DMS 273 (cell line): ENCODE data around the gene OGFR.

Experiments used
- DNase-seq: peaks from one replicate; lab custom pipeline; 2025; ENCODE audit not compliant: unreplicated experiment; lab: John Stamatoyannopoulos, UW

The OGFR gene

GRCh38 chr20:62824476-62825332 is 20.1 kb downstream of the OGFR start:
- peak; percentile 63 for DNase-seq

DNA sequence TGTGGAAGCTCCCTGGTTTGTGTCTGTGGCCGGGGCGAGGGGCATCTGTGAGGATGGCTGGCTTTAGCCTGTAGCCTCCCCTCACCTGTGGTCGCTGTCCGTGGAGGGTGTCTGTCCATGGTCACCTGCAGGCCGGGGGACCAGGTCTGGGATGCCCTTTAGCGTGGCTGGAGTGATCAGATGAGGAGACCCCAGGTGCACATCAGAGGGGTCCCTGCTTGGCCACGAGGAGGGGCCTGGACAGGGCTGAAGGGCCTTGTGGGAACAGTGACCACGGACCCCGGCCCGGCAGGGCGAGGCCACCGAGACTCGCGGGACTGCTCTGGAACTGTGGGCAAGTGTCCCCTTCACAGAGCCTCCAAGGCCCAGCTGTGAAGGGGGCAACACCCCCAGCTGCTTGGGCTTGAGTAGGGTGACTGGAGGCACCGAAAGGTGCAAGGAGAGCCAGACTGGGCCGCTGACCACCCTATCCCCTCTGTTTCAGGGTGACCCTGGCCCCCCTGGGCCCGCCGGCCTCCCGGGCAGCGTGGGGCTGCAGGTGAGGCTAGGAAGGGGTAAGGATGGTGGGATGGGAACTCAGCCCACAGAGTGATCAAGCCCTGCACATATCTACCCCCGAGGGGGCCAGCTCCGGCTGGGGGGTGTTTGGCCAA is 20.8 kb downstream of the OGFR start:
- no peak for DNase-seq

DNA sequence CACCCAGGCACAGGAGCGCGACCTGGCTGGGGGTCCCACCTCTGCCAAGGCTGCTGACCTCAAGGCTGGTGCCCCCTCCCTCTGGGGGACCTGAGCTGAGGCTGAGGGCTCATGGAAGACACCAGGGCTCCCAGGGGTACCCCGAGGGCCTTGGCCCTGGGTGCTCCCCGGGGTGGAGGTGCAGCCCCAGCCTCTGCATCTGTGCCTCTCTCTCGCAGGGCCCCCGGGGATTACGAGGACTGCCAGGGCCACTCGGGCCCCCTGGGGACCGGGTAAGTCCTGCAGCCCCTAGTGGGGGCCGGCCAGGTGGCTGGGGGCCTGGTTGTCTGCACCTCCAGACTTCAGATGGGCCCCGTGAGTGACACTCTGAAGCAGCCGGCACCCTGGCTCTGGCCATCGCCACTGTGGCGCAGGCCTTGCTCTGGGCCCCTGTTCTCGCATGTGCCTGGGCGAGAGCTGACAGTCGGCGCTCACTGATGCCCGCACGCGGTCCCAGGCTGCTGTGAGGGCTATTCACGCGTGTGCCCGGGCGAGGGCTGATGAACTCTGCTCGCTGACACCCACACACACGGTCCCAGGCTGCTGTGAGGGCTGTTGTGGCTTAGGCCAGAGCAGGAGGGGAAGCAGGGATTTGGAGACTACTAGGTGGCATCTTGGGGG is 21.5 kb downstream of the OGFR start:
- no peak for DNase-seq

DNA sequence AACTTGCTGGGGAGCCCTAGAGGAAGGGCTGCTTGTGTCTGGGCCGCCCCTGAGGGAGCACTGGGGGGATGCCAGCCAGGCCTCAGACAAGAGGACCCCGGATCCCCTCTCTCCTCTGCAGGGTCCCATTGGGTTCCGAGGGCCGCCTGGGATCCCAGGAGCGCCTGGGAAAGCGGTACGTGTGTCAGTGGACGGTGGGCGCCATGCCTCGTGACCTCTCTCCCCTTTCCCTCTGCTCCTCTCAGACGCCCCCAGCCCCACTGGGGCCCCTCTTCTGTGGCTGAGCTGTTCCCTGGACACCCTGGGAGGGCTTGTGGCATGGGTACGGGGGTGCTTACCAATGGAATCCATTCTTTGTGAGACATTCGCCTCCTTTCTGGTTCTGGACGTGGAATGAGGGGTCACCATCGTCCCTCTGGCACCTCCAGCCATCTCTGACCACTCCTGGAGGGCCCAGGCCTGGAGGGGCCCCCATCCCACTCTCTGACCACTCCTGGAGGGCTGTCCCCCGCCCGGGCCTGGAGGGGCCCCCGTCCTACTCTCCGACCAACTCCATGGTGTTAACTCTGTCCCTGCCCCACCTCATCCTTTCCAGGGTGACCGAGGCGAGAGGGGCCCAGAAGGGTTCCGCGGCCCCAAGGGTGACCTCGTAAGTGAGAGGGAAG is 22.1 kb downstream of the OGFR start:
- no peak for DNase-seq

DNA sequence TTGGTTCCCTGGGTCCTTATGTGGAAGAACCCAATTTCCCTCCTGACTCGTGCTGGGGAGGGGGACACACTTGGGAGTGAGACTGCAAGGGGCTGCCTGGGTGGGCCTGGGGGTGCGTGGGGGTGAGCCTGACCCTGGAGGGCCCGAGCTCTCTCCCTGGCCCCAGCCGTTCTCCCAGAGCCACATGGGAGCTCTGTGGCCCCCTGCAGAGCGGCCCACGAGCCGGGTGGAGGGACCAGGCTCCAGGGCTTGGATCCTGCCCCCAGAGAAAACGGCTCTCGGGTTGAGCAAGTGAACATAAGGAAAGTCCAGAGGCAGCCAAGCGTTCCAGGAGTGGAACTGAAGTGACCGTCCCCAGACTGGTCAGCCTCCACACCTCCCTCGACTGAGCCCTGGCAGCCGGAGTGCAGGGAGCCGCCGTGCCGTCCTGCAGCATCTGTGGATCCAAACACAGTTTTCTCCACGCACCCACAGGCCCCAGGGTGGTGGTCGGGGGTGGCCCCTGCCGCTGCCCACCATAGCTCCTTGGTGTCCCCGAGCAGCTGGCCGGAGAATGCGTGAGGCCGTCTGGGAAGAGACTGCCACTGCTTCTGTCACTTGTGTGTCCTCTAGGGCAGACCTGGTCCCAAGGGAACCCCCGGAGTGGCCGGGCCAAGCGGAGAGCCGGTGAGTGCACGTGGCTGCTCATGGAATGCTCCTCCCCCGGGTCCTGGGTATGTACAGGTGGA is 22.8 kb downstream of the OGFR start:
- DNase-seq: no peak

DNA sequence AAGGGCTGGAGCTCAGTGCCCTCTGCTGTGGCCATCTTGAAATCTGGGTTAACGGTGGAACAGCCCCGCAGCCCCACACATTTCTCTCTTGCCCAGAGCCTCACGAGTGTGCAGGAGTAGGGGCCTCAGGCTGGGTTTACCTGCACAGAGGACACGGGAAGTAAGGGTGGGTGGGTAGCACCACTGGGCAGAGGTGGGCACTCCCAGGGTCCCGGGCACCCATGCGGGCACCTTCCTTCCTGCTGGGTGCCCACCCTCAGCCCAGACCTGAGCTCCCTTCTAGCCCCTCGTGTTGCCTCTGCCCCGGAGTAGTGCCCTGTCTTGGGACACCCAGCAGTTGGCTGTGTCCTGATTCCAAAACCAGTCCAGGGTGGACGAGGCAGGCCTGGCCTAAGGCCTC is 23.4 kb downstream of the OGFR start:
- no peak for DNase-seq

DNA sequence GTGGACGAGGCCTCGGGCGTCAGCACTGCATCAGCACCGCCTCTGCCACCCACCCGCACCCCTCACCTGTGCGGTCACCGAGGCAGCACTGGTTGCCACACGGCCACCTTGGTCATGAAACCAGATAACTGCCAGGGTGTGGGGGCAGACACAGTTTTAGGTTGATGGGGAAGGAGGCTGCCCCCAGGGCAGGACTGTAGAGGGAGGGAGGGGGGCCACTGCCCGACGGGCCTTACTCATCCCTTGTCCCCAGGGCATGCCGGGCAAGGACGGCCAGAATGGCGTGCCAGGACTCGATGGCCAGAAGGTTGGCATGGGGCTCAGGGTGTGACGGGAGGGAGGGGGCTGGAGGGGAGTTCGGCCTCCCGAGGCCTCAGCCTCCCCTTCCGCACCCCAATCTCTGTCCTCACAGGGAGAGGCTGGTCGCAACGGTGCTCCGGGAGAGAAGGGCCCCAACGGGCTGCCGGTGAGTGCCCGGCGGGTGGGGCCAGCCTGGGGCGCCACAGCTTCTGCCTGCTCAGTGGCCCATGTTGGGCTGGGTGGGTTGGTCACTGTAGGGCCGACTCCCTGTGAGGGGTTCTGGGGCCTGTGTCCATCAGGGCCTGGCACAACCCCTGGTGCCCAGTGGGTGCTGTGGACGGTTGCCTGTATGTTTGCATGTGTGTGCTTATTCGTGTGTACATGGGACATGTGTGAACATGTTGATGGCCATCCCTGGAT is 24.0 kb downstream of the OGFR start:
- no peak for DNase-seq

GRCh38 chr20:62829231-62830230 is 24.9 kb downstream of the OGFR start:
- no peak for DNase-seq

GRCh38 chr20:62830251-62830650 is 25.6 kb downstream of the OGFR start:
- DNase-seq: no peak

- no peak for DNase-seq
Observed at GRCh38 chr20:62830821-62831220, 26.2 kb downstream of the OGFR start.

DNA sequence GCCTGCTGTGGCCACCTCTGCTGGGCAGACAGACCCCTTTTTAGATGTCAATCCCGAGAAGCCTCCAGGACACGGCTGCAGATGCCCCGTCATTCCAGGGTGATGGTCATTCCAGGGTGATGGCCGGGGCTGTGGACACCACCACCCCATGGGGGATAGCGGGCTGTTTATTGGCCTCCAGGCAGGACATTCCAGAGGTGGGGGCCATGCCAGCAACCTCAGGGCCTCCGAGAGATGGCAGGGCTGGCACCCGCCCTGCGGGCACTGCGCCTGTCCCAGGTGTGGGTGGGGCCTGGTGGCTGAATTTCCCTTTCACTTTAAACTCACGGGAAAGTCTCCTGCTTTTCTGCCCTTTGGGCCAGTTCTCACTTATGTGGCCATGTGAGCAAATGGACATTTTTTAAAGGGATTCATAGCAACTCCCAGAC is 26.7 kb downstream of the OGFR start:
- DNase-seq: no peak

GRCh38 chr20:62831854-62832211 is 27.2 kb downstream of the OGFR start:
- DNase-seq: no peak

DNA sequence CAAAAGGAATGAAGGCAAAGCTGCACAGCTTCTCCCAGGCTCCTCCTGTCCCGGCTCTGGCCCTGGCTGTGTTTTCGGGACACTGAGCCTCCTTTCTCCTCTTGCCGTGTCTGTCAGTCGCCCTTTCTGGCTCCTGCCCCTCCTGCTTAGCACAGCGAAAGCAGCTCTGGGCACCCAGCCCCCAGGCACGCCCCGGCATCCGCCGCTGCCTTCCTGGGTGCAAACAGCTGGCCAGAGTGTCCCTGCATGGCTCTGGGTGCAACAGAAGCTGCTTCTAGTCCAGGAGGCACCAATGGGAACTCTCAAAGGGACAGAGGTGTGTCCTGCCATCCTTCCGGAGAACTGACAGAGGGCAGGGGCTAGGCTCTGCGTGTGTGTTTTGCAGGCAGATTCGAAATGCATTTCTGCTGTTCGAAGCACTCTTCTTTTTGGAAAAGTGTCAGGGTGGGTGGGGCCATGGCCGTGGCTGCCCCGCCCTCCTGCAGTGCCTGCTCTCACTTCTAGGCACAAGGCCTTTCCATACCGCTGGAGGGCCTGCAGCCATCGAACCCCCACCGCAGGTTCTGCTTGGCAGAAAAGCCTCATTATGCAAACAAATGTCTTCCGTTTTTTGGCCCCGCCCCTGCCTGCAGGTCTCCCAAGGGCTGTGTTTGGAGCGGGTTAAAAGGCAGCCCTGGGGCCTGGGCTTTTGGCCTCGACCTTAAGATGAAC is 27.7 kb downstream of the OGFR start:
- peak; percentile 83 for DNase-seq

DNA sequence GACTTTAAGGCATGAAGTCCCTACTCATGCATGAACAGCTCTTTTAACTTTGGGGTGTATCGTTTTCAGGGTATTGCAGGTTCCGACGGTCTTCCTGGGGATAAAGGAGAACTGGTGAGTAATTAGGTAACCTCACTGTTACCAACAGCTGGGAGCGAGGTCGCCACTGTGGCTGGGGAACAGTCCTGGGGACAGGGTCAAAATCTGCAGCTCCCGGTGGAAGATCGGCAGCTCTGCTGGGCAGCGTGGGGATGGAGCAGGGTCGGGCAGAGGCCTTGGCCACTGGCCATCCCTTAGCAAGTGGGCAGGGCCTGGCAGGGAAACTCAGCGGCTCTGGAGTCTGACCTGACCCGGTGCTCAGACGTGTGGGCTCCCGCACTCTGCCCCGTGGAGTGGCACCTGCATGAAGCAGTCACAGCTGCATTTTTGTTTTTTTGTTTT is 28.3 kb downstream of the OGFR start:
- DNase-seq: no peak

DNA sequence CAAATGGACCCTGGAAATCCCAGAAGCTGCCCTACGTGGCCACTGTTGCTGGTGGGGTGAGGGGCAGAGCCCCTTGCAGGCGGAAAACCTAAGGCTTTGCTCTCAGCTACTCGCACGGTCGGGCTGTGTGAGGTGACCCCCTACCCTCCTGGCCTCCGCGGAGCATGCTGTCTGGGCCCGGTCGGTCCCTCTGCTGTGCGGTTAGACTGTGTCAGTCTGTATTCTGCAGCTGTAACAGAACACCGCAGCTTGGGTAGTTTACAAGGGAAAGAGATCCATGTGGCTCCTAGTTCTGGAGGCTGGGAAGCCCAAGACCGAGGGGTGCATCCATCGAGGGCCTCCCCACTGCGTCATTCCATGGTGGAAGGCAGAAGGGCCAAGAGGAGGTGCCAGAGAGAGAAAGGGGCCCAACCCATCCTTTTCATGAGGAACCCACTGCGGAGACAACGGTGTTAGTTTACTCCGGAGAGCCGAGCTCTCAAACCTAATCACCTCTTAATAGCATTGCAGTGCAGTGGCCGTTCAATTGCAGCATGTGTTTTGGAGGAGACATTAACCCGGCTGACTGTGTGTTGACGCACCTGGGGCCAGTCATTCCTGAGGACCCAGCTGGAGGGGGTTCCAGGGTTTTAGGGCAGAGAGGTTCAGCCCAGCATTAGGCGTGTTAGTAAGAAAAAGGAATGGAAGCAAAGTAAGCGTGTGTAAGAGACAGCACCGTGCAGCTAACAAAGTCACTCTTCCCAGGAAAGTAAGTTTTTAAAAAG is 30.5 kb downstream of the OGFR start:
- no peak for DNase-seq

DNA sequence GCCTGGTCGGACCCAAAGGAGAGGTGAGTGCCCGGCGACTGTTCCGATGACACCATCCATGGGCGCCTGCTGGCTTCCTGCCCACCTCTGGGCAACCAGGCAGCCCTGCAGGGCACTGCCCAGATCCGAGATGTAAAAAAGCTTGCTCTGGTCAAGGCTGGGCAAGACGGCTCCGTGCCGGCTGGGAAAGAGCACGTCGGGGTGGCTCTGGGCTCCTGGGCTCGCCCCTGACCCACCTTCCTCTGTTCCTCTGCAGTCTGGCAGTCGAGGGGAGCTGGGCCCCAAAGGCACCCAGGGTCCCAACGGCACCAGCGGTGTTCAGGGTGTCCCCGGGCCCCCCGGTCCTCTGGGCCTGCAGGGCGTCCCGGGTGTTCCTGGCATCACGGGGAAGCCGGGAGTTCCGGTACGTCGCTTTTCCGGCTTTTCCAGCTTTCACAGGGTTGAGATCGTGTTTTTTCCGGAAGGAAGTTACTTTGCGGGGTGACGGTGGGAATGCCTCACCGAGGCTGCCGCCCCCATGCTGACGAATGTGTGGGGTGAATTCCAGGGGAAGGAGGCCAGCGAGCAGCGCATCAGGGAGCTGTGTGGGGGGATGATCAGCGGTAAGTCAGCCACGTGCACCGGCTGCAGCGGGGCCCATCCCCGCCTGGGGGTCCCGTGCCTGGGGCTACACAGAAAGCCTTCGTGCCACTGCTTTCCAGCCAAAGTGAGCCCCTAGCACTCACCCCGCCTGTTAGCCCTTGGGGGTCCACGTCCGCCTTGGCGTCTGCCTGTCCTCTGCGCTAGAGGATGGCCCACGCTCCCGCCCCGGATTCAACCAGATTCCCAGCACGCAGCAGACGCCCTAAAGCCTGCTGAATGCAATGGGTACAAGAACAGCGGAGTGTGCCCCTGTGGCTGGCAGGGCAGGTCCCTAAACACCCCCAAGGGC is 31.6 kb downstream of the OGFR start:
- no peak for DNase-seq
